Esophagus muscularis mucosa (tissue), 3 donors: ENCODE data around the gene UBL4A.

Source experiments
- POLR2A ChIP-seq: fragments of 450-650 bp; IDR thresholded peaks from one replicate; pipeline ENCODE4 v1.6.1; 2017; ENCODE audit warnings: antibody characterized with exemption, moderate library complexity, mild to moderate bottlenecking, low read depth
- POLR2AphosphoS5 ChIP-seq, 2 donors: sonication (generic); formaldehyde crosslinking; IDR thresholded peaks; one replicate each; pipeline ENCODE4 v1.6.1; 2017; ENCODE audit warnings: antibody characterized with exemption in 2 of 2
- TF ChIP-seq, protein P1 (sequence below), 3 experiments: fragments of 200-600 bp in 2 of 3; fragments of 450-650 bp in 1 of 3; sonication (generic) in 2 of 3; IDR thresholded peaks; one replicate each; pipeline ENCODE4 v1.5.1; 2017 to 2019; ENCODE audit warnings: antibody characterized with exemption in 3 of 3, mild to moderate bottlenecking in 2 of 3, moderate library complexity in 1 of 3

DNA sequence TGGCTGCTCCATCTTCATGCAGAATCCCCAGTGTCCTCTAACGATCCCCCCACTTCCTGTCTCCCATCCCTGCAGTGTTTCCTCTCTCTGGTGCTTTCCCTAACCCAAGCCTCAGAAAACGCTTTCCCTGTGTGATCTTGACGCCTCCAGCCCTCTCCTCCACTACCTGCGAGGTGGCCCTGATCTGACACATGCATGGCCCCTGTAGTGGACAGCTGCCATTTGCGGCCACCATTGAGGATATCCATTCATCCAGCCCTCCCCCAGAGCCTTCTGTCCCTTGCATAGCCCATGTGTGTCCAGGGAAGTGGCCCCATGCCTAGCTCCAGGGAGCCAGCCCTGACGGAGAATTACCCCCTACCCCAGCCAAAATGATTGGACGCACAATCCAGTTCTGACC, 3.1 kb downstream of the UBL4A start:
- TF ChIP-seq, protein P1, sequence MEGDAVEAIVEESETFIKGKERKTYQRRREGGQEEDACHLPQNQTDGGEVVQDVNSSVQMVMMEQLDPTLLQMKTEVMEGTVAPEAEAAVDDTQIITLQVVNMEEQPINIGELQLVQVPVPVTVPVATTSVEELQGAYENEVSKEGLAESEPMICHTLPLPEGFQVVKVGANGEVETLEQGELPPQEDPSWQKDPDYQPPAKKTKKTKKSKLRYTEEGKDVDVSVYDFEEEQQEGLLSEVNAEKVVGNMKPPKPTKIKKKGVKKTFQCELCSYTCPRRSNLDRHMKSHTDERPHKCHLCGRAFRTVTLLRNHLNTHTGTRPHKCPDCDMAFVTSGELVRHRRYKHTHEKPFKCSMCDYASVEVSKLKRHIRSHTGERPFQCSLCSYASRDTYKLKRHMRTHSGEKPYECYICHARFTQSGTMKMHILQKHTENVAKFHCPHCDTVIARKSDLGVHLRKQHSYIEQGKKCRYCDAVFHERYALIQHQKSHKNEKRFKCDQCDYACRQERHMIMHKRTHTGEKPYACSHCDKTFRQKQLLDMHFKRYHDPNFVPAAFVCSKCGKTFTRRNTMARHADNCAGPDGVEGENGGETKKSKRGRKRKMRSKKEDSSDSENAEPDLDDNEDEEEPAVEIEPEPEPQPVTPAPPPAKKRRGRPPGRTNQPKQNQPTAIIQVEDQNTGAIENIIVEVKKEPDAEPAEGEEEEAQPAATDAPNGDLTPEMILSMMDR (IDR thresholded peaks at IDR 0.05), result no peak
- TF ChIP-seq POLR2AphosphoS5 (IDR thresholded peaks at IDR 0.05), result no peak
- TF ChIP-seq POLR2A, result no peak
